ENCODE data around the gene TSHZ2.

The TSHZ2 gene

DNA sequence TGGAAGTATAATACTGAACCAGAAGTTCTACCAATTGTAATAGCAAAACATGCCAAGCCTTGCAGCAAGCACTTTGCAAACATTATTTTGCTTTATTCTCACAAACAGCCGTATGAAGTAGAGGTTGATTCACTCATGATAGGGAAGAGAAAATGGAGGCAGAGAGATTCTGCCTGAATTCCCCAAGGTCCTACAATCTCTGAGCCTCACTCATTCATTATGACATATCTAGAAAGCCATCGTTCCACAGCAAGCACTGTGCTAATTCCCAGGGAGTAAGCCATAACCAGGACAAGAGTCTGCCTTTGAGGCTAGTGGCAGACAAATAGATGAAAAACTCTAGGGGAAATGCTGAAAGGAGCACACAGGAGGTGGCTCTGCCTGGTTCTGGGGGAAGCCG lies 288.0 kb downstream of the TSHZ2 start:
- DNase-seq = peak; percentile 63

DNA sequence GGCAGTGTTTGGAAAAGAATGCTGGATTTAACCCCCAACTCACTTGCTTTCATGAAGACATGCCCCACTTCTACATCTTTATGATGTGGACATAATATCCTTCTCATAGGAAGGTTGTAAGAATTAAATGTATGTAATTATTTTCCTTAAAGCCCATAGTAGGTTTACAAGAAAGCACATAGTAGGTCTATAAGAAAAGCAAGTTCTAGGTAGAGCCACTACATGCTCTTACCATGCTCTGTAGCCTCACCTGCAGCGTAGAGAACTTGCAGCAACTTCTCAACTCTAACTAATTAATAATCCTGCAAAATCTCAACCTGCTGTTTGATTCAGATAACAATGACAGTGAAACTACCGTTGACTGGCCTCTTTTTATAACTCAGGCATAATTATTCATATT lies 288.4 kb downstream of the TSHZ2 start:
- no peak for DNase-seq

DNA sequence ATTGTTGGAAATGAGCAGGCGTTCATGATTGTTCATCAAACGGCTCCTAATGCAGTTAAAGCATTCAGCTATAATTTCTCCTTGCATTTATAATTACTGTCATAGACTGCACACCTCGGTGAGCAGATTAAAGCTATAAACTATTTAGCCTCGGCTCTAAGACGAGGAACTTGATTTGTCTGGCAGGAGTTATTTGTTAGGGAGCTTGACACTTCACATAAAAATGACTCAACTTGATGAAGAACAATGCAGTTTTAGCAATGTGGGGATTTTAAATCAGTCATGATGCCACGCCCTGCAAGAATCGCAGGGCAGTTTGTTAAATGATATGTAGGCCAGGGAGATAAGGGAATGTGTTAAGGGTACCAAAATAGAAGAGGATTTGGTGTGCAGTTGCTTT lies 290.2 kb downstream of the TSHZ2 start:
- DNase-seq = no peak

DNA sequence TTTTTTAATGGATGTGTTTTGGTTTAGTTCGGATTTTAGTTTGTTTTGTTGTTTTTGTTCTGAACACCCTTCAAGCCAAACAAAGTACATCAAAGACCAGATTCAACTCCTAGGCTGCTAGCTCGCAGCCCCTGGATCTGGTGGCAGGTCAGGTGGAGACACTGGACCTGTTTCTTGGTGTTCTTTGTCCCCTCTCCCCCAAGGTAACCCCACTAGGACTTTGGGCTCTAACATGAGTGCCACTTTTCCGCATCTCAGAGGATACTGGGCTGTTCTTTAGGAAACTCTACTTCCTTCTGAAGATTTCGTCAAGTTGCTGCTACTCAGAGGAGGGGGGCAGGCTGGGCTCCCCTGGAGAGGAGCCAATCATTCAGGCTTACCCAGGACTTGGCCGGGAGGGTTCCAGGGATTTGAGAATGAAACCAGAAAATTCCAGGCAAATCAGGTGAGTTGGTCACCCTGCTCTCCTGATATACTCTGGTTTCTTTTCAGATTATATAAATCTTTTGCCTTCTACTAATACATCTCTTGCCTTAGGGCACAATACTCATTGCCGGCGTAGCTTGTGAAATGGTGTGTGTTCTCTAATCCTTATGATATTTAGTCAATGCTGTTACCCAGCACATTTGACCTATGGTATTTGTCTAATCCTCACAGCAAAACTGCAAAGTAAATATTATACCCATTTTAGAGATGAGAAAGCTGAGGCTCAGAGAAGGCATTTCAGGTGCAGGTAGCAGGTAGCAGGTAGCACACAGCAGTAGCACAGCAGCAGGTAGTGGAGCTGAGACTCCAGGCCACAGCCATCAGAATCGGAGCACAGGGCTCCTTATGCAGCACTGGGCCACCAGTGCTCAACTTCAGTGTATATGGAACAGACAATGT lies 291.6 kb downstream of the TSHZ2 start:
- DNase-seq = no peak

DNA sequence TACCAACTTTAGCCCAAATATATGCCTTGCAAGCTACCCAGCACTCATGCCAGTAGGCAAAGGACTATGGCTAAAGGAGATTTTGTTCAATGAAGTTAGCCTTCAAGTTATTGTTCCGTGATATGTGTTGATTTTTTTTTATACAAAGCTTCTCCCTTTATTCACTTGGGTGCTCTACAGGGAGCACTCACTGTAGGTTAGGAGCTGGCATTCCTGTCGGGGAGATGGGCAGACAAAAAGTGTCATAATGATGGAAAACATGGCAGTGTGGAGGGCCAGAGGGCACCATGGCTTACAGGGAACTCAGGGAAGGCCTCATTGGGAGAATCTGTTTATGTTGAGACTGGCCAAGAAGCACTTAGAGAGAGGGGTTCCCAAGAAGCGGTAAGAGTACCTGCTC lies 292.4 kb downstream of the TSHZ2 start:
- no peak for DNase-seq

DNA sequence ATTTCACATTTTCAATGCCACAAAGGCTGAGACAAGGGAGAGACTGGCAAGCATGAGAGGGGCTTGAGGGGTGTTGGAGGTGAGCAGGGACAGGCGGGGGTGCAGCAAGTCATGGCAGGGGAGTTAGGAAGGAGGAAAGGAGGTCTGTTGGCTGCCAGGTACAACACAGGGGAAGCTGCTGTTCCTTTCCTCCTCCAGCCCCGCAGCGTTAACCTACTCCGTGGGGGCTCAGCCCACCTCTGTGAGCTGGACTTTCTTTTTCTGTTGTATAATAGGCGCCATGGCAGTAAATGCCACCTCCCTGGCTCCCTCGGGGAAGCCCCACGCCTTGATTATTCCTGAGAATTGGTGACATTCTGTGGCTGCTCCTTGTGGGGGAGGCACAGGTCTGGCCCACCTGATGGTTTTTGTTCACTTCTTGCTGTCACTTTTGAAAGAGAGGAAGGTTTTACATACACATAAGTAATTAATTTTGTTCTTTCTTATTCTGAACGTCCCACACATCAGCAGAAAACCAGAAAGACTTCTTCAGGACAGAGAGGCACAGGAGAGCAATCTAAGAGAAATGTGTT lies 293.2 kb downstream of the TSHZ2 start:
- DNase-seq = no peak

DNA sequence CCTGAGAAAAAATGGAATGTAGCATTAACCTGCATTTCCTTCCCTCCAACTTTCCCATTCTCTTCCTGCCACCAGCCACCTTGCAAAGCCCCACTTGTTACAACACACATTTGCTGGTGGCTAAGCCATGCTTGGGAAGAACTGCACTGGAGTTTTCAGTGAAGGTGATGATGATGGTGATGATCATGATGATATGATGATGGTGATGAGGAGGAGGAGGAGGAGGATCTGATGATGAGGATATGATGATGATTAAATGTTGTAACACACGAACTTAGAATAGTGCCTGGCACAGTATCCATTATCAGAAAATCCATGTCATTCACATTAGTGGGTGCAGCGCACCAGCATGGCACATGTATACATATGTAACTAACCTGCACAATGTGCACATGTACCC lies 297.2 kb downstream of the TSHZ2 start:
- DNase-seq = no peak

DNA sequence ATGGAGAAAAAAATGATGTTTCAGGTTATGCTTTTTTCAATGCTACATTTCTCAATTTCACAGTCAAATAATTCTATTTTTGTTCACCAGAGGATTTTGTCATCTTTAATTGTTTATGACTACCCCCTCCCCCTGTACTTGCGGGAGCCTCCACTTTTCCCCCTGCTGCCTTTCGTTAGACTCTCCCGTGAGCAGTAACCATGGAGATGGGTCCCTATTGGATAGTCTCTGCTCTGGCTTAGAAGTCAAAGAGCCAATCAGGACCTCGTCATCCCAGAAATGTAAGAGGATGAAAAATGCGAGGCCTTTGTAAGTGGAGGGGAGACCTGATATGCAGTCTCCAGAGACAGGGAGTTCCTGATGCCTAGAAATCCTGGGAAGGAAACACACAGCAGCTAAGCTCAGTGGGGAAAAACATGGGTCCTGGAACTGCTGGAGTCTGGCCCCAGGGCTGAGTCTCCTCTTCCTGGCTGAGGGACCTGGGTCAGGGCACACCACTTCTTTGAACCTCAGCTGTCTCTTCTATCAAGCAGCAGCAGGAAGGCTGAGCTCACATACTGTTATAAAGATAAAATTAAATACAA lies 298.7 kb downstream of the TSHZ2 start:
- peak; percentile 85 for DNase-seq

DNA sequence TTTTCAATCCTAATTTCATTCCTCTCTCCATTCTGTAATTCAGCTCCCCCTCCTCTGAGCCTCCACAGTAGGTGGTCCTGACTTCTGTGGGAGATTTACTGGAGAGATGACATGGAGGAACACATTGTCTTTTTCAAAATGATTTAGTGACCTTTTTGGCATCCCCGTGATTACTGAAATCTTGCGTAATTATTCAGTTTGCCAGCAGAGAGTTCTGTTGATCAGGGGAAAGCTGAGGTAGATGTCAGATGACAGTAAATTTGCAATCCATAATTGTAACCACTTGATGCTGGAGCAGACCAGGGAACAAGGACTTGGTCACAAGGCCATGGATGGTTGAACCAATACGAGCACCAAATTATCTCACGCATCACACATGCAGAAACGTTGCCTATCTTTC lies 302.2 kb downstream of the TSHZ2 start:
- no peak for DNase-seq

DNA sequence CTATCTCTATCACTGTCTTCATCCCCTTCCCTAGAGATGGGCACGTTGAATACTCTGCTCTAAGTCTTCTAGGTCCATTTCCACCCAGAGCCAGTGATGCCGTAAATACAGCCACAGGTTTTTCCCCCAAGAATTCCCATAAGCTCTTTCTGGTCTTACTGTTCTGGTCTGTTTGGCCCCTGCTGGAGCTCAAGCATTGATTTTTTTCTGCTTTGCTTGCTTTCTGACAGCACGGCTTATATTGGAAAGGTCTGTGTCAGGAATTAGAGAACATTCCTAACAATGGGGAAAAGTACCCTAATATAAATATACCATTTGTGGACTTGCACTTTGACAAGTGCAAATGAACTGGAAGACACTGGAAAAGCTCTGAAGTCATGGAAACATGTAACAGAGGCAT lies 302.6 kb downstream of the TSHZ2 start:
- peak; percentile 50 for DNase-seq

DNA sequence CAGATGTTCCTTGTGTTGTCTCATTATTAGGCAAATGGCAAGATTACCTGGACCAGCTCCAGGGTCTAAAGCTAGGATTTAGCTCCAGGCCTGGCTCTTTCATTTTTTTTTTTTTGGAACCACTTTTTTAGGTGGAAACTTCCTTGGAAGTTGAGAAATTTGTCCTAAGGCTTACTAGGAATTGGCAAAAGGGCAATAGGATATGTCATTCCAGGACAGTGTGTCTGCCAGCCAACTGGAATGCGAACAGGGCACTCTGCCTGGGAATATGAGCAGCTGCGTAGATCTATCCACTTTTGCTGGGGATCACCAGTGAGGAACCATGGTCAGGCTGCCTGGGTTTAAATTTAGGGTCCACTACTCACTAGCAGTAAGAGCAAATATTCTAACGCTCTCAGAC lies 304.0 kb downstream of the TSHZ2 start:
- DNase-seq = no peak

DNA sequence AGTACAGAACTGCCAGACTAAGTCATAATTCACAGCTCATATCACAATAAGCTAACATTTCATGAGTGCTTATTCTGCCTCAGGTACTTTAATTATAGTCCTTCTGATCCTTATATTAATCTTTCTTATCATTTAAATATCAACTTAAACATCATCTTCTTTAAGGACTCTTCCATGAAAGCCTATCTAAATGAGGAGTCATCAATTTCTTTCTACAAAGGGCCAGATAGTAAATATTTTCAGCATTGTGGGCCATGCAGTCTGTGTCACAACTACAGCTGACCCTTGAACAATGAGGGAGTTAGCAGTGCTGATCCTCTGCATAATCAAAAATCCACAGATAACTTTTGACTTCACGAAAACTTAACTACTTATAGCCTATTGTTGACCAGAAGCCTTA lies 306.4 kb downstream of the TSHZ2 start:
- no peak for DNase-seq

DNA sequence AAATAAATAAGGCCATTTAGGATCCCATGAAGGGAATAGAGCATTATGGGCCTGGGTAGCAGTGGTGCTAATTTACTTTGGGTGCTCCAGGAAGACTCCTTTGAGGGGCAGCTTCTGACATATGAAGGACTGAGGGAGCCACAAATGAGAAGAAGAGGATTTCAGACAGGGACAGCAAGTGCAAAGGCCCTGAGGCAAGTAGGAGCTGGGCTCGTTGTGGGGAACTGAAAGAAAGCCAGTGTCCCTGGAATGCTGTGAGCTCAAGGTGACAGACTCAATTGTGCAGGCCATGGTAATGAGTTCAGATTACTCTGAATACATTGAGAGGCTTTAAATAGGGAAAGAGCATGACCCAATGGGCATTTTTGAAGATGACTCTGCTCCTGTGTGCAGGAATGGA lies 307.6 kb downstream of the TSHZ2 start:
- no peak for DNase-seq

DNA sequence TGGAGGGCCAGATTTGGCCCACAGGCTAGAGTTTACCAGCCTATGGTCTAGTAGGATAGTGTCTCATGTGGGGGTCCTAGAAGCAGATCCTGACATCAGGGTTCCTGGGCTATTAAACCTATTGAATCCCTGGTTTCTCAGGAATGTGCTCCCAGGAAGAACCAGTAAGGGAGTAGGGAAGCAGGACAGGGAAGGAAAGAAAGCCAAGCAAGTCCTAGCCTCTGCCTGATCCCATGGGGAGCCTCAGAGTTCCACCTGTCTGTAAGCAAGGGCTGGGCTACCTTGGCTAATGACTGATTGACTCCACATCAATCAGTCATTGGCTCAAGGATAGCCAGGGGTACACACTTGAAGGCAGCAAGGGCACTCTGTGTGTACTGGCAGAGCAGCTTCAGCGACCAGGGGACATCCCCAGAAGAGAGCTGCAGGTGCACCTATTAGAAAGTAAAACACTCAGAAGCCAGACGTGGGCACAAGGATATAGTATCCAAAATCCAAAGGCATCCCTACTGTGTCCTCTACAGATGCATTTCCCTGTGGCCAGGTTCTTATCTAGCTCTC lies 309.5 kb downstream of the TSHZ2 start:
- DNase-seq = no peak

DNA sequence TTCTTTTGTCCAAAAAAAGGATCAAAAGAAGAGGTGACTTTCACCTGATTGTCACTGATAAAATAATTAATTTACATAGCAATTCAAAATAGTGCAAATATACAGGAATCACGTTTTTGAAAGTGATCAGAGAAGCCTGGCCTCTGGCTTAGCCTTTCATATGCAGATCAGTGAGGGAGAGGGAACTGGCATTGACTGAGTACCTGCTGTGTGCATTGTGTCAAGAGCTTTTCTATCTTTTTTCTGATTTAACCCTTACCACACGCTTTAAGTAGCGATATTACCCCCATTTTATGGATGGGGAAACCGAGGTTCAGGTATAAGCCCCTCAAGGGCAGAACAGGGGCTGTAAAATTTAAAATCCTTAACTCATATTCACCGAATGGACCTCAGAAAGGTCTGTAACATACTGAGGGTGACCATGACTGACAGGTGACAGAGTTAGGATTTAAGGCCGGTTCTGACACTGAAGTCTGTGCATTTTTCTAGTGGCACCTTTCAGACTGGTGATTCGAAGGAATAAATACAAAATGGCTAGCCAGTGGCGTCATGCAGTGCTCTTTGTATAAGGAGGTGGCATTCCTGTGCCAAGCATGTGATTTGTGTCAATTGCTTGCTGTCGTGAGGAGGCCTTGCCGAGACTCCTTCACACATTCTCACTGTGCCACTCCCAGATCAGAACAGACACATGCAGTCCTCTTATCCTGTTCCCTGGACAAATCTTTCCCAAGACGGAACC lies 310.2 kb downstream of the TSHZ2 start:
- no peak for DNase-seq

DNA sequence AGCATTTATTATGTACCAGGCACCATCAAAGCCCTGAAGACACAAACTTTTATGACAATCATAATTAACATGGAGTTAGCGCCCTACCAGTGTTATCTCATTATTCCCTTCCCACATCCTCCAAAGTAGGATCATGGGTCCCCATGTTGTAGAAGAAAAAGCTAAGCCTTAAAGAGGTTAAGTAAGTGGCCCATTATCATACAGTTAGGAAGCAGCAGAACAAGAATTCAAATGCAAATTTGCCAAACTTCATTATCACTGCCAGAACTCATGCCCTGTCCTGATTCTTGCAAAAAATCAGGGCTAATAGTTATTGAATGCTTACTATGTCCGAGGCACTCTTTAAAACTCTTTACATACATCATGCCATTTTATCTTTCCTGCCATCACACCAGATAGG lies 310.9 kb downstream of the TSHZ2 start:
- DNase-seq = no peak

DNA sequence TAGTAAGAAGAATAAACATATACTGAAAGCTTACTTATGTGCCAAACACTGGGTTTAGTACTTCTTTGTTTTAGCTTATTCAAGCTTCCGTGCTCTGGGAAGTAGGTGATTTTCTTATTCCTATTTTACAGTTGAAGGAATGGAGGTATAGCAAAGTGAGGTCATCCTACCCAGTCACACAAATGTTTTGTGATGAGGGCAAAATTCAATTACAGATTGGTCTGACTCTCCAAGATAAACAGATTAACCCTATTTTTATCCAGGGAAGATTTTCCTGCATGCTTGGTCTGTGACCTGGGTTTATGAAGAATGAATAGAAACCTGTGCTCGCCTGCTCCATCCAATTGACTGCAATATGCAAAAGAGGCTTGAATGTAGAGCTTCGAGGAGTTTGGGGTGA lies 311.4 kb downstream of the TSHZ2 start:
- DNase-seq = no peak

DNA sequence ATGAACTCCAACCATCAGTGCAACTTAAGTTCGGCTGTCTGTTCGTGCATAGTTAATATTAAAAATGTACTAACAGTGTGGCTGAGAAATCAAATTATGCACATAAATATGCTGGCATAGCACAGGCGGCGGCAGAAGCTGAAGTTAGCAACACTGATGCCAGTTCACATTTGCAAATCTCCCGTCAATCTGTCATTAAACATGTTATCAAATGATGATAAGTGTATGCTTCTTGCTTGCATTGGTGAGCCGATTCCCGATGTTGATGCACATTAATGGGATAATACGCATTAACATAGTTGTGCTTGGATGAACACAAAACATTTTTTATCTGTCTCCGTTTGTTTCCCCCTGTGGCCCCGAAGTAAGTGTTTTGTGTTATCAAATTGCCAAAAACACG lies 312.1 kb downstream of the TSHZ2 start:
- peak; percentile 61 for DNase-seq

DNA sequence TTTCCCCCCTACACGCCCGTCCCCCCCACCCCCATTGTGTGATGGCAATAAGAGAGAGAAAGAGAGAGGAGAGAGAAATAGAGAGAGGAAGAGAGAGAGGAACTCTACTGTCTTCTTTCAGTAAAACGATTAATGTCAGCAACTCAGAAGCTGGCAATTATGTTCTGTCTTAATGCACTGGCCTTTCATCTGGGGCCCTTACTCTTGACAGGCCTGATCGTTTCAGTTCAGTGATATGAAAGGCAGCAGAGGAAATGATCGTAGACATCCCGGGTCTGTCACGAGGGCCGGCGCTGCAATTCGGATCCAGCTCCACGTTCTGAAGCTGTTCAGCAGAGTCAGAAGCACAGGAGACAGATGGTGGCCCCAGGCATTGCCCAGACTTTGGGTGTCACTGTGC lies 312.5 kb downstream of the TSHZ2 start:
- DNase-seq = peak; percentile 65

DNA sequence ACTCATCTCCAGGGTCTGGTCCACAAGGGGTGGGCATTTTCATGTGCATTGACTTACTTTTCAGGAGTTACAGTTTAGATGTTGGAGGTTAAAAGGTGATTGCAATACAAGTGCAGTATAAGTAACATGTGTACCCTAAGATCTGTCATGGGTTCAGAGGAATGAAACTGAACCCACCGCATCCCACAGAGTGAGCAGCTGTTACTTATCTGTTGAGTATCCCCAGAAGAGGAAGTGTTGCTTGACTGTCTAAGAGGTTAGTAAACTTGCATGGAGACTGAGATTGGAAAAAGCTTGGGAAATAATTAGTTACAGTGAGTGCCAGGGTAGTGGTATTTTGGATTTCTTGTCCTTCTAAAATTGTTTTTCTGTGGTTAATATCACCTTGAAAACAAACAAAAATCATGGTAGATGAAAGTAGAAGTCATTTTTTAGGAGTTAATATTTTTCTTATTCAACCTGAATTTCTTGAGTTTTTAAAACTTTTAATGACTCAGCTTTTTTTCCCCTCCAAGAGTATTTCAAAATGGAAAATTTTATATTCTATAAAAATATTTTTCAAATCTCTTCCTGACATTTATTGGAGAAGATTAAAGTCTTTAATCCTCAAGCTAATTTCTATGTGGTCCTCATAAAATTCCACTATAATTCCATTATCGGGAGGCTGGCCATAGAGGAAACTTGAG lies 315.3 kb downstream of the TSHZ2 start:
- DNase-seq = no peak

DNA sequence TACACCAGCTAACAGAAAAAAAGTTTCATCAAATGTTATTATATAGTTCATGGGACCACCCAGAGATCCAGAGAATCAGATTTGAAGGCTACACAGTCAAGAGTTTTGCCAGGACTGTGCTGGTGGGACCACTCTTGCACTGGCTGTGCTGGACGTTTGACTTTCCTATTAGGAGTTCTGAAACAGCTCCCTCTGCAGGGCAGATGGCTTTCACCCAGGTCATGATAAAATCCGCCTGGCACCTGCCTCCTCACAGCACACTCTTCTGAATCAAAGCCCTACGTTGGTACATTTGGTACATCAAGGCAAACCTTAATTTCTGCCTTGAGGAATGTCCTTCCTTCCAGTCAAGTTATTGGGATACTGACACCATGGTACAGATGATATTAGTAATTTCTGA lies 319.4 kb downstream of the TSHZ2 start:
- no peak for DNase-seq

DNA sequence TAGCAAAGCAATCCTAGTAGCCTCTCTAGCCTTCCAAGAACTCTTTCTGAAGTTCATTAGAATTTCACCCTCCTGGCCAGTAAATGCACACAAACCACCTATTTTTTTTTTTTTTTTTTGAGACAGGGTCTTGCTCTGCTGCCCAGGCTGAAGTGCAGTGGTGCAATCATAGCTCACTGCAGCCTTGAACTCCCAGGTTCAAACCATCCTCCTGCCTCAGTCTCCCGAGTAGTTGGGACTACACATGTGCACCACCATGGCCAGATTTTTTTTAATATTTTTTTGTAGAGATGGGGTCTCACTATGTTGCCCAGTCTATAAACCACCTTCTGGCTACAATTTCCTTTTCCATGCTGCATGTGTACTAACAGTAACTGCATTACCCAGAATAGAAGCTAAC lies 320.2 kb downstream of the TSHZ2 start:
- DNase-seq = no peak

DNA sequence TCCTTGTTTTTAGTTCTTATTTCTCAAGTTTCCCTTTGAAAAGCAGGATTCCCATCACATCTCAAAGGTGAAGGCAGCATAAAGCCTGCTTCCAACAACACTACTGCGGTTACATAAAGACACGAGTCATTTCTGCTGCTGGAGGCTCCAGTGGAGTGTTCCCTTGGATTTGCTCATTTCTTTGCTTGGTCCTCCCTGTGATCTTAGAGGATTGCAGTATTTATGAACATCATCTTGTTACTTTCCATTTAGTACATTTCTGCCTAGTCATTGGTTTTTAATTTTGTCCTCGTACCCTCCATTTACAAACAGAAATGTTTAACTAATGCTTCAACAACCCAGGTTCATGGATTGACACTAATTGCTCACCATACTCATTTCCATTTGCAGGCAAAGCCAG lies 322.6 kb downstream of the TSHZ2 start:
- no peak for DNase-seq

Measured in eye (tissue), 1 donor.